DOHH2 (cell line): ENCODE results near the gene GRPEL2.

Experiments used
- CTCF ChIP-seq: fragments of 200-600 bp; sonication (generic); IDR thresholded peaks from one replicate; pipeline ENCODE4 v1.5.1; 2014; ENCODE audit warnings: antibody characterized with exemption, mild to moderate bottlenecking, low read depth, low read length; ENCODE audit not compliant: poor library complexity, severe bottlenecking
- EZH2phosphoT487 ChIP-seq: fragments of 200-600 bp; sonication (generic); IDR thresholded peaks from 2 replicates; pipeline ENCODE4 v1.6.1; 2017; ENCODE audit warnings: borderline replicate concordance, mild to moderate bottlenecking, antibody characterized with exemption, low read length, moderate library complexity, mixed read lengths

- no peak for TF ChIP-seq CTCF
- no peak for TF ChIP-seq EZH2phosphoT487
Measured at GRCh38 chr5:149374303-149374702, 29.0 kb downstream of the GRPEL2 start.
